HG03378 (cell line): ENCODE measurements around the gene PHKB.
"Not testable (repeated sequence)": the region's sequence is repeated elsewhere in the genome, so short reads cannot be mapped to it uniquely, and the experiment has no call there.

Experiments
- ATAC-seq: cut with Tn5 transposase; IDR thresholded peaks from one replicate; pipeline ENCODE4 v1.9.1; 2021; ENCODE audit warnings: mild to moderate bottlenecking, moderate library complexity; ENCODE audit not compliant: unreplicated experiment

The PHKB gene

DNA sequence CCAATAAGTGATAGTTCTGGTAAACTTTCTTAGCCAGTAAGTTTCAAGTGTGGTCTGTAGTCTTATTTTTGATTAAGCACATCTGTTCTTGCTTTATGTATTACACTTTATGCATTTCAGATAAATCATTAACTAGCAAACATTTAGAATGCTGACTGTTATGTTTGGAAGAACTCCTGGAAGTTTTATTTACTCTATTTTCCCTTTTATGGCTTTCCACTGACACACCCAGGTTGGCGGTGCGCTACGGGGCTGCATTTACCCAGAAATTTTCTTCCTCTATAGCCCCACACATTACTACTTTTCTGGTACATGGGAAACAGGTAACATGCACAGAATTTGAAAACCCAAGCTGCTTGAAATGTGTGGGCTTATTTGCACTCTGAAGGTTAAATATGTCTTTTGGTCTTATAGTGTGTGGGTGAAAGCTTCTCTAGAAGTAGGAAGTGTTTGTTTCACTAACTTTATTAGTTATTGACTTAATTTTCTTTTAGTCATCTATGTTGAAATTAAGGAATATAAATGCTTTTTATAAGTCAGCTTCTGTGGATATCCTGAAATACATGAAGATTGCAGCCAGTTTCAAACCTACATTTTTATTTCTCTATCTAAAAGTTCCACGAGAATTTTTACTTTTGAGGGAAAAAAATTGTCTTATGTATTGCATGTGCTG, 203.7 kb downstream of the PHKB start:
- no peak for ATAC-seq

DNA sequence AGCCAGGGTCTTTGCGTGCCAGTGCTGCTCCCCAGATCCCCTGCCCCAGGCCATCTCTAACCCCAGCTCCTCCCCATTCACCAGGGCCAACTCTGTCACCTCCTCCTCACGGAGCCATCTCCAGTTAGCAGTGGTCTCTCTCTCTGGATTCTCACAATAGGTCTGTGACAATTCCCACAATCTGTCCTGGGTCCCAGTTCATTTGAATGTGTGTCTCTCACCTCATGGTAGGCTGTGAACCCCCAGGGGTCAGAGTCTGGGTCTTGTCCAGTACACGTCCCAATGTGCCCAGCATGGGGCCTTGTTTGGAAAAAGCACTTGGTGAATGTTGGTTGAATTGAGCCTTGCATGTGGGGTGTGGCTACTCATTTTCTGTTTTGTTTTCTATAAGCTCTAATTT, 205.3 kb downstream of the PHKB start:
- ATAC-seq, result no peak

DNA sequence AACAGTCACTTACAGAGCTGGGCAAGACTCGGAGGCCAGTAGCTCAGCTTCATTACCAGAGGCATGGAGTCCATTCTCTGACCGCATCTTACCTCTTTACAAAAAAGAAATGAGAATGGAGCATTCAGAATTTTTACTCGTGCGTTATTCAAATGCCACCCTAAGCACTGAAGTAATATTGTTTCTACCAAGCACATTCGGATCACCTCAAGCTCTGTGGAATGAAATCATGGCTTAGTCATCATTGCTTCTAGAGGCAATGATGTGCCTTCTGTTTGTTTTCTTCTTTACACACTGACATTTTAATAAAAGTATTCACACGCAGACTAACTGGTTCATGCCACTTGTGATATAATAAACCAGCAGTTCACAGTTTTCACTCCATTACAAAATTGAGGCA, 206.8 kb downstream of the PHKB start:
- no peak for ATAC-seq

DNA sequence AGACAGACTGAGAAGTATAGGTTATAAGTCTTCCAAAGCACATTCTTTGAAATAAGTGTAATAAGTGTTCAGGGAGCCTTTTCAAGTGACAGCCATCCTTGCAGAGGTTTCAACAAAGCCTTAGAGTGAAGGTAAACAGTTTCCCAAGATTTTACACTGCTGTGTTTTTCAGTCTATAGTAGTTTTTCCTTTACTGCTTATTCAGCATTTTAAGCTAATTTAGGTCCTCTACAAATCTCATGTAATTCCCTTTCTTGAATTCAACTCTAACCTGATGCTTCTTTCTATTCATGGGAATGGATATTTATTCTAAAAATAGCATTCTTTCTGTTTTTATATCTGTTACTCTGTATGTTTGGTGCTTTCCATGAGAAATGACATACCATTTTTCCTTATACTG, 211.3 kb downstream of the PHKB start:
- no peak for ATAC-seq

DNA sequence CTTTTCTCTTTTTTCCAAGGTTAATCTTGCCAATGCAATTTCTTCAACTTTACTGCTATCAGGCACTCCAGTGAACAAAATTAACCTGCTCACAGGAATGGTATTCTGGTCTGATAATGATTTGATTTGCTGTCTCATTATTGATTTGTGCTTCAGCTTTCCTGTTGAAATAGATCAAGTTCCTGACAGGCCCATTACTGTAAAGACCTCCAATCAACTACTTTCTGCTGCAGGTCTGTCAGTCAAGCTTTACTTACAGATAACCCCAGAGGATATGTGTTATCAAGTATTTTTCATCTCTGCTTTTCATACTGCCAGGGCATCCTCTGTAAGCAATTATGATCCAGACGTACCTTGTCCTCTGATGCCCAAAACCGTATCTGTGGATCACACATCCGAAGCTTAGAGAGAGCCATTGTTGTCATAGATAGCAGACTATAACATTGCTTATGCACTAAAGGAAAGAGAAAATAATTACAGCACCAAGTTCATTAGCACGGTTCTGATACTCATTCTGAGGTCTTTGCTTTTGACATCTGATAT, 215.6 kb downstream of the PHKB start:
- no peak for ATAC-seq

DNA sequence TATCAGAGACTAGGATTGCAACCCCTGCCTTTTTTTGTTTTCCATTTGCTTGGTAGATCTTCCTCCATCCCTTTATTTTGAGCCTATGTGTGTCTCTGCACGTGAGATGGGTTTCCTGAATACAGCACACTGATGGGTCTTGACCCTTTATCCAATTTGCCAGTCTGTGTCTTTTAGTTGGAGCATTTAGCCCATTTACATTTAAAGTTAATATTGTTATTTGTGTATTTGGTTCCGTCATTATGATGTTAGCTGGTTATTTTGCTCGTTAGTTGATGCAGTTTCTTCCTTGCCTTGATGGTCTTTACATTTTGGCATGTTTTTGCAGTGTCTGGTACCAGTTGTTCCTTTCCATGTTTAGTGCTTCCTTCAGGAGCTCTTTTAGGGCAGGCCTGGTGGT, 220.4 kb downstream of the PHKB start:
- not testable (repeated sequence) for ATAC-seq

DNA sequence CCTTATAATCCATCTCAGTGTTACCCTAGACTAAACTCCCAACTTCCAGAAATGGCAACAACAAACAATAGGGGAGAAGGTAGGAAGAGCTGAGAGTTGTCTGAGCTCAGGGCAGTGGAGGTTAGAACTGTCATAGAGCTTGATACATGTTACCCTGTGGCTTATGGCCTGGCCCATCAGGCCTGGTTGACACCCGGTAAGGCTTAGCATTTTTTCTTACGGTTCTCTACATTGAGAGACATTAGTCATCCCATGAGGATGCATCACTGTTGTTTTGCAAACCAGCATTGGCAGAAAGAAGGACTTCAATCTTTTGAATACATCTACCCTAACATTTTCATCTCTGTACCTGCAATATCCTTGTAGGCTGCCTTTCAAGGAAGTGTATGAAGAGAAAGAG, 226.6 kb downstream of the PHKB start:
- ATAC-seq, result no peak

DNA sequence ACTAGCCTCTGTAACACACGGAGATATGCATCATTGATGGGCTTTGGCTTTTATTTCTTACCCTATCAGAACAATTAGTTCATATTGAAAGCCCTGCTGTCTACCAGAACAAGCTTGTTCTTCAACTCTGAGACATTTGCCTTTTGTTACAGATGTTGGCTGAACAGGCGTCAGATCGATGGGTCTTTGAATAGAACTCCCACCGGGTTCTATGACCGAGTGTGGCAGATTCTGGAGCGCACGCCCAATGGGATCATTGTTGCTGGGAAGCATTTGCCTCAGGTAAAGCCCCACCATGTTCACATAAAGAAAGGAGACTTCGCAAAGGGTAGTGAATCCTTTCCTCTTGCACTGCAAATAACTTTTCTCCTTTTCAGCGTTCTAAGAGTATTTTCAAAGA, 232.1 kb downstream of the PHKB start:
- no peak for ATAC-seq

DNA sequence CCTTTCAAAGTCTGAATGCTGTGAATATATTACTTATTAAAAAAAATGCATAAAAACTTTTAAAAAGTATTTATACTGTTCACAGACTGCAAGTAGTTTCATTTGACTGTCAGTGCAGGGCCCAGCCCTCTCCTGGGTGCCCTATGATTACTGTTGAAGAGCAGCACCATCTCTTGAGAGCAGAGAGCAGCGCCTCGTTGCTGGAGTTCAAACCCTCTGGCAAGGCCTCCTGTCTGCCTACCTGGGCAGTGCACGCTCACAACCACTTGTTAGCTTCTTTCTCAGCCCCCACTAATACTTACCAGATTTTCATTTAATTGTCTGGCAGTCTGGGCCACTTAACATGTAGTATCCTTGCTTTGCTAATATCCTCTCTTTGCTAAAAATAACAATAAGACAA, 233.4 kb downstream of the PHKB start:
- no peak for ATAC-seq

DNA sequence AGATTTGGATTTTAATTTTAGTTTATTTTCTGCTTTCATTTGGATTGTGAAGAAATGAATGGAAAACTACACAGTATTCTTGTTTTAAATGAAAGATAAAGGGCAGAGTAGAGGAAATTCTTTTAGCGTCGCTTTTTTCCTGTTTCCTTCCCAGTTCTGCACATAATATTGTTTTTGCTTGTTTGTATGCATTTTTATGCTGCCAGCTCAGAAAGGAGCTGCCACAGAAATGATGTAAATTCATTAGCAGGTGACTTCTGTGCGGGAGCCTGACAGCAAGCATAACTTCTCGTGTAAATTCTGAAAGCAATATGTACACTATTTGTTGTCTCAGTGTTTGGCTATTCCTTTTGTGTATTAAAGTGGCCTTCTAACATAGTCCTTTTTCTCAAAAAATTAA, 234.6 kb downstream of the PHKB start:
- no peak for ATAC-seq

DNA sequence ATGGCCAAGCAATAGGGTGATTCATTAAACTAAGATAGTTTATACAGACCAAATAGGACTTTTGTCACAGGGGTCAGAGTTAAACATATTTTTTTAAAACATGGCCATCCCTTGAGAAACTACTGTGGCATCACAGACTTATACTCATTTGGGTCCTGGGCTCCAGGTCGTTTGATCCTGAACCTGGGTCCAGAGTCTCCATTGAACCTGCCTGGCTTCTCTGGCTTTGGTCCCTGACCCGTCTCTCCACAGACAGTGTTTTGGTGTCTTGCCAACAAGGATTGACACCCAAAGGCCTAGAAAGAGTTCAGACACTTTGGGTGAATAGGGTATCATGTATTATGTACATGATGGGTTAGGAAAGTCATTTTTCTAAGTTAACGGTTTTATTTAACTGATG, 236.7 kb downstream of the PHKB start:
- no peak for ATAC-seq

DNA sequence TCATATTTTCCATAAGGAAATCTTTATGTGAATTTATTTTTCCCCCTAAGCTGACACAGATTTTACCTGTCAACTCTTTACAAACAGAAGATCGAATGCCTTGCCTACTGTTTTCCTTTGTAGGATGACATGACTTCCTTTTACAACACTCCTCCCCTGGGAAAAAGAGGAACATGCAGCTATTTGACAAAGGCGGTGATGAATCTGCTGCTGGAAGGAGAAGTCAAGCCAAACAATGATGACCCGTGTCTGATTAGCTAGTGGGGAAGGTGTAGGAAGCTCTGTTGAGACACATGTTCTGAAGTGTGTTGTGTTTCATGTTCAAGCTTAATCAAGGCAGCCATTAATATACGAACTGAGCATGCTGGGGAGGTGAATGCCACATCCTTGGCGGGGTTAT, 238.0 kb downstream of the PHKB start:
- ATAC-seq, result no peak

DNA sequence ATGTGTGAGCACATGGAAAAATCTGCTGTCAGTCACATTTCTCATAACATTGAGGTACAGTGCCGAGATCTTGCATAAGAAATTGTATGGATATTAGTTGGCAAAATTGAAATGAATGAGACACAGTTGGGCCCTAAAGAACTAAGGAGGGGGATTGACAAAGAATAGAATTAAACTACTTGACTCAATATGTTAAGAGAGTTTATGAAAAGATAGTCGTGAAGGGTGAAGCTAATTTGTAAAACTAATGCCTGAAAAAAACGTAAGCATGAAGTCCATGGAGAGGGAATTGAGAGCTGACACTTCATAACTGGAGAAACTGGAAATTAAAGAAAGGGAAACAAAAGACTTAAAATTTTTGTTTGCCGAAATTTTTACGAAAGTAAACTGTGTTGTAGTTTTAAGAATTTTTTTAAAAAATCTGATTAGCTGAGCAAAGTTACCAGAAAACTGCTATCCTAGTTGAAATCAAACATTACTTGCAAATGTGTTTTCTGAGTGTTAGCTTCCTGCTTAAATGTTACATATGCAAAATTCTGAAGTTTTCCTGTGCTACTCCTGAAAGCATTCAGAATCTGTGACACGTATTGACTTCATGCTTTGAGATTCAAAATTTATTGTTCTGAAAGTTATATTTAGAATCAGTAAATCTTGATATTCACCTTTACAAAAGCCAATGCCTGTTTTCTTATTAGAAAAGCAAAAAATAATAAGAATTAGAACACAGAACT, 239.9 kb downstream of the PHKB start:
- no peak for ATAC-seq

DNA sequence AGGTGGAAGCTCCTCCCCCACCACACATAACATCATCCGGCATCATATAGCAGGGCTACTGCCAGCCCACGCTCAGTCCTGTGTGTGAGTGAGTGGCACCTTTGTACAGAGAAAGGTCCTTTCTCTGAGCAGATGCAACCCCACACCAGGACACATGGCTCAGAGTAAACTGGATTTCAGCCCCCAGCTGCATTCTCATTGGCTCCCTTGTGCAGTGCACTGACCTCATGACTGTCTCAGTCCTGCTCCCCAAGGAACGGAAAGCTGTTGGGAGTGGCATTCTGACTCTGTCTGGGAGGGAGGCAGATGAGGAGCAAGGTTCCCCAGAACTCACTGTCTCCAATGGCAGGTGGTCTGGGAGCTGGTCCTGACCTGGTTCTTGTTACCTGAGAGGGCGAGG, 244.1 kb downstream of the PHKB start:
- no peak for ATAC-seq

DNA sequence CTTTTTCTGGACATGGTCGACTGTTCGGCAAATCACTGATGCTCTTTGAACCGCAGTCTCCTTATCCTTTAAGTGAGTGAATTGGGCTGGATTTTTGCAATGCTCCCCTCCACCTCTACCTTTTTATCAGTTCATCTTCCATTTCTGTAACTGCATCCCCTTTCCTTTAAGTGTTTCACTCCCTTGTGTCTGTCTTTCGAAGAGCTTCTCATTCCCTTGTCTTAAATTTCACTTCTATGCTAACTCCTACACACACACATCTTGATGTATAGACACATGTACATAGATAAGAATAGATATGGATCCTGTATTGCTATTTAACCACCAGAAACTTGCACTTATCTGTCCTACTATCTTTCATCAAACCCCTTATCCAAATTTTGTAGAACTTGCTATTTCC, 250.7 kb downstream of the PHKB start:
- no peak for ATAC-seq

DNA sequence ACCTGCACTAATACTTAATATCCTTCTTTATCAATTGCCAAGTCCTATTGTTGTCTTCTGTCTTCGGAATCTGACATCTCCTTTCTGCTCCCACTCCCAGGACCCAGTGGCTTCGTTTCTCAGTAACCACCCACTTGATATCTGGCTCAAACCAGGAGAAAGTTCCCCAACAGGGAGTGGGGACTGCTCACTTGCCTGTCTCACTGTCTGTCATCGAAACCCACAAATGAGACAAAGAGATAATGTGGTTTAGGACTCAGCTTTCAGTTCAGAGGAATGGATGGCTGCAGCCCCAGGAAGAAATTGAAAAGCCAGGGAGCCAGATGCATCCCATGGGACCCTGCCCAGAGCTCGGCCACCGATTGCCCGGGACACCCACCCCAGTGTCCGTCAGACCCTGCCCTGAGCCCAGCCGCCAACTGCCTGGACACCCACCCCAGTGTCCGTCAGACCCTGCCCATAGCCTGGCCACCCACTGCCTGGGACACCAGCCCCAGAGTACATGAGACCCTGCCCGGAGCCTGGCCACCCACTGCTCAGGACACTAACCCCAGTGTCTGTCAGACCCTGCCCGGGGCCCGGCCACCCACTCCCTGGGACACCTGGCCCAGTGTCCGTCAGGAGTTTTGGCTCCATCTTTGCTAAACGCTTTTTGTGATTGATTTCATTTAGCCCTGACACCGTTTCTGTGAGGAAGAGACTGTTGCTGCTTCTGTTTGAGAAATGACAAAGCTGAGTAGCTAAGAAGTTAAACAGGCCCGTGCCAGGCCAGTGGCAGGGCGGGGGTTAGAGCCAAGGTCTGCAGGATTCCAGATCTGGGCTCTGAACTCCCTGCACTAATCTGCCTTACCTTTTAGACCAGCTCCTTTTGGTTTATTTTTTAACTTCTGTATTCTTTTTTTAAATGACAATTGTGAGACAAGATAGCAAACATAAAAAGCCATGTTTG, 251.4 kb downstream of the PHKB start:
- ATAC-seq, result no peak

DNA sequence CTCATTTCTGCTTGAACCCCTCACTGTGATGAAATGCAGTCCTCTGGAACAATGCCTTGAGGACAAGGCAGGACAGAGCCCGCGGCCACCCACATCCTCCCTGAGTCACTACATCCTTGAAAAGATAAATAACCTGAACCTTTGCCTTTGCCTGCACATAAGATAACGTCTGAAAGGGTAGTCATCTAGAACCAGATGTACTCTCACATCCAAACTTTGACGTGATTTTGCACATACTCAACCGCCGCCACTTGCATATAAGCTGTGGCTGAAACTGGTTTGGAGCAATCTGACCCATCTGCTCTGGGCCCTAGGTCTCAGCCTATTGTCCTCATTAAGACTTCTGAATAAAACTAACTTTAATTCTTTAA, 252.1 kb downstream of the PHKB start:
- ATAC-seq, result no peak

DNA sequence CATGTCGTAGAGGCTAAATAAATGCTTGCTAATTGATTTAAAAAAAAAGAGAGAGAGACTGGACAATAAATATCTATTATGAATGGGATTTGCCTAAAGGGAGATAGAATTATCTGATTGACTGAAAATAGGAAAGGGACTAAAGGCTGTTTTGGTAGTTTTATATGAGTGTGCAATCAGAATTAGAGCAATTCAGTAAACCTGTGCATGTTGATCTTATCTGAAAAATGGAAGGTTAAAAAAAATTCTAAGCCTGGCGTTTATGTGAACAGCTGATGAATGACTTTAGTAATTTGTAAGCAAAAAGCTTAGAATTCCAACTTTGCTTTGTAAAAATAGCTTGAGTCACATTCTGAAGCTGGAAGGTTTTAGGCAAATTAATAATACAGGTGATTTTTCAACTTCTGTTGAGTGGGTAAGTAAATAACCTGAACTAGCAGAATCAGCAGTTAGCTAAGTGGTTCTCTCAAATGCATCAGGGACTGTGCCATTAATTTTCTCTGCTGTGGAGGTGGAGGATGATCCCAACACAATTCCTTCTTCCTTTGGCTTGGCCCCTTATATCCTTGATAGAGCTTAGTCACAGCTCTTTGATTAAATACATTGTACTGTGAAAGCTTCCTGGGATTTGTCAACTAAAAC, 254.4 kb downstream of the PHKB start:
- no peak for ATAC-seq

DNA sequence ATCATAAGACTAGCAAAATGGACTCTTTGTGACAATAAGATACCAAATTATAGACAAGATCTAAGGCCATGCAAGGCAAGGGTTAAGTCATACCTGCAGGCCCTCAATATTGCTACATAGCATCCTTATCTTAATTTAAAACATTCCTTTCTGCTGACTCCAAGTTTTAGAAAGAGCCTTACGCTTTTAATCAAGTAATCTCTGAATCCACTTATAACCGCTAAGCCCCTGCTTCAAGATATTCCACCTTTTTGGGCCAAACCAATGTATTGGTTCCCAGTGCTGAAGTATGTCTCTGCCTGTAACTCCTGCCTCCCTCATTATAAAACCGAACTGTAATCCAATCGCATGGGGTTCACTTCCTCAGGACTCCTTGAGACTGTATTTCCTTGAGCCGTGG, 255.4 kb downstream of the PHKB start:
- ATAC-seq, result no peak

DNA sequence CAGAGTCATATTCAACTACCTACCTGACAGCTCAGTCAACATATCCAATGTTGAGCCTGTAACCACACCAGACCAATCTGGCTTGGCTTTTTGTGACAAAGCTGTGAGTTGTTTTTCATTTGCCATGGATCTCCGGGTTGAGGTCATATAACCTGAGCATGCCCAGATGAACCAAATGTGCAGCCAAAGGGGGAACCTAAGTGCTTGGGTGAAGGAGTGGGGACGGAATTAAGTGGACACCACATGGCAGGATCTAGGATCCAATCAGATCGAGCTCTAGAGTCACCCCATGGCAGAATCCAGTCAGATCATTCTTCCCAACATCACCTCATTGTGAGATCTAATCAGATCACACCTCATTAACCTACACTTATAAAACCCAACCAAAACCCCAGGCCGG, 258.6 kb downstream of the PHKB start:
- no peak for ATAC-seq

DNA sequence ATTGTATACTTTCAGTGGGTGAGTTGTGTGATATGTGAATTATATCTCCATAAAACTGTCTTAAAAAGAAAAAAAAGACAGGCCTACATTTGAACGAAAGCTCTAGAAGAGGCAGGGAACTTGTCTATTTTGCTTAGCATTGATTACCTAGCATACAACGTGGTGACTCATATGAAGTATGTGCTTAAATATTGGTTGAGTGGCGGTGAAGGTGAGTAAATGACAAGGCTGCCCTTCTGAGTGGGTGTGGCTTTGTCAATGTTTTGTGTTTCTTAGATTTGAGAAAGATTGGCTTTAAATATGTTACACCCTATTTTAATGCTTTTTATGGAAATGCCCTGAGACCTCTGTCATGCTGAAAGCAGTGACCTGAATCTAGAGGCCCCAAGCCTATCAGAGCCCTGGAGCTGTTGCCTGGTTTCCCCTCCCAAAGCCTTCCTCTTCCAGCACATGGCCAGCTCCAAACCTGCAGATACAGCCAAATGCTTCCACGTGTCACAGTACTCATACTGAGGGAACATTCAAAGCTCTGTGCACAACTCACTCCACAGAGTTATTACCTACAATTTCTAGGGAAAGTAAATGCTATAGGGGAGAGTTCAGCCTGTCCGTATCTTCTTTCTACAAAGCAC, 260.0 kb downstream of the PHKB start:
- no peak for ATAC-seq
